HG03097 (cell line): Measurements from ENCODE around the gene LCP1.
"Not testable (repeated sequence)": the region's sequence is repeated elsewhere in the genome, so short reads cannot be mapped to it uniquely, and the experiment has no call there.

Source experiments
- ATAC-seq: cut with Tn5 transposase; IDR thresholded peaks from one replicate; pipeline ENCODE4 v1.9.1; 2021; ENCODE audit not compliant: unreplicated experiment, low FRiP score

The LCP1 gene

DNA sequence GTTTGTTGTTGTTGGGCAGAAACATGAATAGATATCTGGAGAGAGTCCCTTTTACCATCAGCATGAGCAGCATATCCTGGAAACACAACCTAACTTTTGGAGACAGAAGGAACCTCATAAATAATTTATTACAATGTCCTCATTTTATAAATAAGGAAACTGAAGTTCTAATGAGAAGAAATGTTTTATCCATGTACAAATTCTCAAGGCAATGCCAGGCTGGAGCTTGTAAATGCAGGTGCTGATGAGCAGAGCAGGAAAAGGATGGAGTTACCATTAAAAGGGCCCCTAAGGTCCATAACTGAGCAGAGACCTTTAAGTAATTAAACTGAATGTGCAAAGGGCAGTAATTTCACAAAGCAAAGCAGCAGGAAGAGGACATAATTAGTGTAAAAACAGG is 17.3 kb downstream of the LCP1 start:
- ATAC-seq, result no peak

DNA sequence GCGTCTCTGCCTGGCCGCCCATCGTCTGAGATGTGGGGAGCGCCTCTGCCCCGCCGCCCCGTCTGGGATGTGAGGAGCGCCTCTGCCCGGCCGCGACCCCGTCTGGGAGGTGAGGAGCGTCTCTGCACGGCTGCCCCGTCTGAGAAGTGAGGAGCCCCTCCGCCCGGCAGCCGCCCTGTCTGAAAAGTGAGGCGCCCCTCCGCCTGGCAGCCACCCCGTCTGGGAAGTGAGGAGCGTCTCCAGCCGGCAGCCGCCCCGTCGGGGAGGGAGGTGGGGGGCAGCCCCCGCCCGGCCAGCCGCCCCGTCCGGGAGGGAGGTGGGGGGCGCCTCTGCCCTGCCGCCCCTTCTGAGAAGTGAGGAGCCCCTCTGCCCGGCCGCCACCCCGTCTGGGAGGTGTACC is 19.2 kb downstream of the LCP1 start:
- ATAC-seq, result not testable (repeated sequence)

DNA sequence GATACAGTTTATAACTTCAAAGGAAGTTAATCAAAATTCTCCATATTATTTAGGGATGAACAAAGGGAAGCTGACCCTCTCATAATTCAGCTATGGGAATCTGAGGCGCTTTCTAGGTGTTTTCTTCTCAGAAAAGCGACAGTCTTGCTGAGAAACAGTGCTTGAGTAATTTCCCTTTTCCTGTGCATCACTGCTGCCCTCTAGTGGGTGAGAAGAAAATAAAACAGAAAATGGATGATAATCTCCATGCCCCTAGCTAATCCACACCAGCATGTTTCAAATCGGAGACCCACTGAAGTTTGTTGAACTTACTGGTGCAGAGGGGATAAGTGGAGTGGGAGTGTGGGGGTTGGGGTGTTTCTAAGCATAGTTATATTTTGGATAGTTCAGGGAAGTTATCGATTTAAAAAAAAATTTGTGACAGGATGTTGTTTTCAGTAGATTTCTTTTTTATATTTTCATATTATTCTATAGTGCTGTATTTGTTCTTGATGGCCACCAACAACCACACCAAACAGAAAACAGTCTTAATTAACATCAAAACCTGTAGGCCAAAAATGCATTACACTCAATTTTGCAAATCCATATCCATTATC is 21.4 kb downstream of the LCP1 start:
- ATAC-seq, result no peak

DNA sequence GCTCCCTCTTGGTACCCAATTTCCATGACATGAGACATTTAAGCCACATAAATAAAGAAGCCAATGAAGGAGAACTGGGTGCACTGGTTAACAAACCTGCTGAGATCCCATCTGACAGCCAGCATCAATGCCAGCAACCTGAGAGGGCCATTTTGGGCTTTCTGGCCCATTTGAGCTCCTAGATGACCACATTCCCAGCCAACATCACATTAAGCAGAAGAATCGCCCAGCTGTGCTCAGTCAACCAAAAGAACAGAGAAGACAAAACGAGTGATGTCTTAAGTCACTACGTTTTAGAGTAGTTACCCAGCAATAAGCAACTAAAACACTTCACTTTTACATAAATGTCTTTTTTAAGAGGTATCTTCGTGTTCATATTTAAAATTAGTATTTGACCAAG is 21.9 kb downstream of the LCP1 start:
- no peak for ATAC-seq

DNA sequence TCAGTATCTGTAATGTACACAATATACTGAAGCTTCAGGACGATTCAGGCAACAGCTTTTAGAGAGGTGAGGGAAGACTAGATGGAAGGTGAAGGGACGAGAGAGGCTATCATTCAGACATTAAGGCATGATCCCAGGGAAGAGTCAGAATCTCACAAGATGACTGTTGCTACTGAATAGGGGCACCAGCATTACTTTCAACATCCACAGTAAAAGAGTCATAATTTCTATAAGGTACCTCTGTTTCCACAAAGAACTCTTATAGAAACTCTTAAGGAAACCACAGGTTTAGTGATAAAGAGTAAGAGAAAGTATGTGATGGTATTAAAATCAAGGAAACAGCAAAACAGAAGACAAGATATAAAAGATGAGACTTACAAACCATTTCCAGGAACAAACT is 23.0 kb downstream of the LCP1 start:
- ATAC-seq, result no peak

DNA sequence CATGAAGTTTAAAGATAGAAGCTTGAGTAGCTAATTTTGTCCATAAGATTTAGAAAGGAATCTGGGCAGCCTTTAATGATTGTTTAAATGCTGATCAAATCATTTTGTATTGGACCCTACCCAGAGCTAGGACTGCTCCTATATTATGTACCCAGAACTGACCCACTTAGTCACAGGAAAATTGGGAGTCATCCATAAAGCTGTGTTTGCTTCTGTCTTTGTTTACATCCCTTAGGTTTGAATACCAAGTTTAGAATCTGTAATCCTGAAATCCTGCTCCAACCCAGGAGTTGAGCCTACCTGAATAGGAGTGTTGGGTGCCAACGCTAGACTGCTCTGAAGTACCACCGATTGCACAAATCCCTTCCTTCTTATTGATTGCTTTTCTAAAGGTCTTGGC is 23.8 kb downstream of the LCP1 start:
- ATAC-seq, result no peak

DNA sequence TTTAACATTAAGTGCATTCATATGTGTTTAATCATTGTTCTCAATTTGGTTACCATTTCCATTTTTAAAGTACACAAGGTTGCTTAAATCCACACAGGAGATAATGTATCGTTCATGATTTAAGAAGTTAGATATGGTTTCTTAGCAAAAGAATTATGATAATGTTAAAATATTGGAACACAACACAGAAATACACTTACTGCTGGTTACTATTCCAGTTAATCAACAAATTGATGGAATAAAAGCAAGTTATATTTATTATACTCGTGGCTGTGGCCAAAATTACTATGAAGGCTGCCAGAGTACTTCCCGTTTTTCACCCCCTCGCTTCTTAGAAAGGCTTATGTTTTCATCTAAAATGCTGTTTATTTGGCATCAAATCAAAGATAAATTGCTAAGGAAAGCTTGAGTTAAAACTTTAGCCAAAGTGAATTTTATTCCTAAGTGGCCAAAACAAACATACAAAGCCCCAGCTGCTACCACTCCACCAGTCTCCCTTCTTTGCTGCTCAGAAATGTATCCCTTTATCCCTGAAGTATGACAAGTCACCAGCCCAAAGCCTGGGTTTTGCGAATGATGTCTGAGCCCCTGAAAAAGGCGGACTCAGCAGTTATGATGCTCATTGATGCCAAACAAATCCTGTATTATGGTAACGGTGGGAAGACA is 27.7 kb downstream of the LCP1 start:
- ATAC-seq, result no peak

DNA sequence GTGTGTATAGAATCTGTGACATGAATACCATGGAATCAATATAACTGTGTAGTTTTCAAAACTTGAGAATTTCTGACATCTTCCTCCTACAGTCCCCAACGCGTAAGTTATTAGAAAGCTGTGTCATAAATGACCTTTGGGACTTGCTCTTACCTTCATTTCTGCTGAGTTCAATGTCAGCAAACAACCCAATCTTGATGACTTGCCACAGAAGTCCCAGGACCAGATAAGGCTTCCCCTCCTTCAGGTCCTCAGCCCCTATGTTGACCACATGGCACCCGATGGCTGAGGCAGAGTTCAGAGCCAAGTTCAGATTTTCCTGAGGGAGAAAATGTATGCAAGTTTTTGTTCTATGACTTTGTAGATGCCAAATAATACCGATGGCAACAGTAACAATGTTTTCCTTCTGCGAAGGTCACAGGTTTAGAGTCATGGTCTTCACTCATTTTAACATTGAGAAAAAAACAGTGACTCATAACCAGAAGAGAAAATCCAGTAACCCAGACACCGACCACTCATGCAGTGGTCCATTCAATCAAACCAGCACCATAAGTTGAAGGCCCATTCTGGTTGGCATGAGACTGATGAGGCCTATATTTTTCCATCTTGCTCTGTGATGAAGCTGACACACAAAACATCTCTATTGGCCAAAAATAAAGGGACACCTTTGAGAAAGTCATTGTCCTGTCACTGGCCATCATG is 29.2 kb downstream of the LCP1 start:
- ATAC-seq, result no peak

DNA sequence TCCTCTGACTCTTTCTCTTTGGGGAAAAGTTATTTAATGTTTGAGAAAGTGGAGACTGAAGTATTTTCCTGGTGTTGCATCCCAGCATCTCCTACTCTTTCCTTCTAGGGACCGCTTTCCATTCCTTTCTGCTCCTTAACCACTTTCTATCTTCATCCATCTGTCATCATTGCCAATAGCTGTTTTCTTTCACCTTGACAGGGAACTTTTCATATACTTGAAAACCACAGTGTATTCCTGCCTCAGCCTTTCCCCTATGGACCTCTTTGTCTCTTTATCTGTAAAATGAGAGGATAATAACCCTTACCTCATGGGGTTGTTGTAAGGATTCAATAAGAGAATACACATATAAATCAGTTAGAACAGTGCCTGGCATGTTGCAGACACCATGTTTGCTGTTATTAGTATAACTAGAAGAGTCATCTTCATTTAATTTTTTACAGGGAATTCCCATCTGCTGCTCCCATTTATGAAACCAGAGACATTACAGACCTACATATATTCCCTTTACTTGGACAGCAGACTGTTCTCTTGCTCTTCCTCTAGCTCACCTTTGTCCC is 31.8 kb downstream of the LCP1 start:
- no peak for ATAC-seq

DNA sequence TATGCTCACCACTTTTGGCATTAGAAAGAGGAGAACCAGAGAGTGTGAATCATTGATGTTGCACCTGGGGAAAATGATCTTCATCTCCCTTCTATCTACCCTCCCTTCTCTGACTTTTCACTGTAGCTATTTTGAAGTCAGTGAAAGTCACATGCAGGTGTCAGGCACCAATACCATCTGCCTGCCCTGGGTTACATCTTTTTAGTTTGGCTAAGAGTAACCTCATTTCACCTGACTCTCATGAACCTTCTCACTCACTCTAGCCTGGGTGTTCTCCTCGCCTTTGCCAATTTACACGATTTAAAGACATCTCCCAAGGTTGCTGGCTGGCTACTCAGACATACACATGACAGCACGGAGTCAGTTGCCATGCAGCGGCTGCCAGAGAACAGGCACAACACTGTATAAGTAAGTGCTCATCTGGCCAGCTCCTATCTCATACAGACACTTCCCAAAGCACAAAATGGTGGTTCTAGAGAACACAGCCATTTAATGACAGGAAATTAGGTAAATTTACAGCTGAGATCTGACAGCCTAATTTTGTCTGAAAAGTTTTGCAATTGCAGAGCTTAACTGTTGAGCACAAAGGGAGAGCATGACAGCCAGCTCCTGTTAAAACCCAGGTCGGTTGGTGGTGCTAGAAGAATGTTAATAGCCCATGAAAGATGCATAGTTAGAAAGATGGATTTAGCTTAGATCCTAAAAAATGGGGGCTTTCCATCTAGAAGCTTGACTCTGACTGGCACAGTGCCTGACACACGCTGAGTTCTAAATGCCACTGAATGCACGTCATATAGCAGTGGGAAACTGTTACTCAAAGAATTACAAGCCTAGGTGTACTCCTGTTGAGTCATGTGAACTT is 32.5 kb downstream of the LCP1 start:
- ATAC-seq, result no peak

DNA sequence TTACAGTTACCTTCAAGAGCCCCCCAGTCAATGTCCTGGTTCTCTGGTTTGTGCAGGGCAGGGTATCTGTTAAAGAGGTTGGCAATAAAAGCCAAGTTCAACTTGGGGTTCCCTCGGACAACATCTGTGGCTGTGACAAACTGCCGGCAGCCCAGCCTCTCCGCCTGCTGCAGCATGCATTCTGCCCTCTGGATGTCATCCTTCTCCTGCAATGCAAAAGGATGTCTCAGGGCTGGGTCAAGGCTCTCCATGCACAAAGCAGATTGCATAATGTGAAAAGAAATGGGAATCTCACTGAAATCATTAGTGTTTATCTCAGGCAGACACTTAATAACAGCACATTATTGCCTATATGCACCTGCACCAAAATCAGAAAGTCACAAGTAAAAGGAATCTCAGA is 35.1 kb downstream of the LCP1 start:
- ATAC-seq, result no peak

DNA sequence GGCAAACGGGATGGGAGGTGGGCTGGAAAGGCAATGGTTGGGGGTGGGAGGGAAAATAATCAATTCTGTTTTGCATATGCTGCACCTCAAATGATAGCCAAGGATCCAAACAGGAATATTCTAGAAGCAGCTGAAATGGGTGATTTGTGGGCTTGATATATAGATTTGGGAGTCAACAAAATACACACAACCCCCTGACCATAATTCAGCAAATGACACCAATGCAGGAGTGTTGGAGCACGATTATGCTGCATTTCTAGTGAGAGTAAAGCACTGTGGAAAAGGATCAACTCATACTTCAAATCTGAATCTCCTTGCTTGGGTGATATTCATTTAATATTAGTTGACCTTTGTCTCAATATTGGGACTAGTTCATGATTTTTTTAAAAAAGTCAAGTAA is 36.0 kb downstream of the LCP1 start:
- ATAC-seq, result no peak

DNA sequence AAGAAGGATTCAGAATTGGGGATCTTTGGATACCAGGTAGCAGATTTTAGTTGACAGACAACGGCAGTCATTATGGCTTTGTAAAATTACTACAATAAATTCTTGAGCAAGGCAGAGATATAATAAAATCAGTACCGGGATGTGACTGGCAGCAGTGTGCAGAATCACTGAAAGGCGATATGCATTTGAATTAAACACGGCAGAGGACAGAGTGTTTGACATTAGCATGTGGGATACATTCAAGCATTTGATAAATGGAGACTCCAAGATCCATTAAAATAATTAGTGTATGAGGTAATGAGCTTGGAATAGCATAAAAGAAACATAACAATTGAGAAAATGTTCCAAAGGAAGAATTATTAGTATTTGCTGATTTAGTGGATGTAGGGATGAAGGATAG is 36.8 kb downstream of the LCP1 start:
- no peak for ATAC-seq

DNA sequence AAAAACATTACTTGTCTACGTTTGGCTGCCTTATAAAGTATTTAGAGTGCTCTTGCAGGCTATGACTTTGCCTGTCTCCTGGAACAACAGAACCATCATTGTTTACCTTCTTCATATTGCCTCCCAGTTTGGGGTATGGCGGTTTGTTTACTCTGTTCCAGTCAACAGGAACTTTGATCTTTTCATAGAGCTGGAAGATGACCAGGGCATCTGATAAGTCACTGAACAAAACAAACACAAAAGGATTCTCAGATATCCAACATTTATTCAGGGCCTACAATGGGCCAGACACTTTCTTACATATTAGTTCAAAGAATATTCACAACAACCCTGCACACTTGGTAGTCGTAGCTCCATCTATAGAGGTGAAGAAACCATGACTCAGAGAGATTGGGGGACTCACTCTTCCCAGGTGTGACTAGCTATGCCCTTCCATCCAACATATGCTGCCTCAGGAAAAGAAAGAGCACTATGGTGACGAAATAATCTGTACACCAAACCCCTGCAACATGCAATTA is 38.7 kb downstream of the LCP1 start:
- ATAC-seq, result no peak

DNA sequence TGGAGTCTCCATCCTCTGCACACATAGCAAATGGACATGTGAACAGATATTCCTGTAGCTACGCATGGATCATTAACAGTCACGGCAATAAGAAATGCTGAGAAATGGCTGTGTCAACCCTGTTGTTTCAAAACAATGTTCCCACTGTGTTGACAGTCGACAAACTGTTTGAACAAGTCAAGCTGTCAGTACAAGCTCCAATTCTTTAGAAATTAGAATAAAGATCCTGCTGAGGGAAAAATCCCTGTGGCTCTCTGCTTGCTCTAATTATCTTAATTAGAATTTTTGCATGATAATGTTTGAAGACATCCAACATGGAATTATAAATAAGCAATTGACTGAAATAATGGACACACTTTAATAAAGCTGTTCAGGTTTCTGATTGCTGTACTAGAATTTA is 39.2 kb downstream of the LCP1 start:
- ATAC-seq, result no peak

DNA sequence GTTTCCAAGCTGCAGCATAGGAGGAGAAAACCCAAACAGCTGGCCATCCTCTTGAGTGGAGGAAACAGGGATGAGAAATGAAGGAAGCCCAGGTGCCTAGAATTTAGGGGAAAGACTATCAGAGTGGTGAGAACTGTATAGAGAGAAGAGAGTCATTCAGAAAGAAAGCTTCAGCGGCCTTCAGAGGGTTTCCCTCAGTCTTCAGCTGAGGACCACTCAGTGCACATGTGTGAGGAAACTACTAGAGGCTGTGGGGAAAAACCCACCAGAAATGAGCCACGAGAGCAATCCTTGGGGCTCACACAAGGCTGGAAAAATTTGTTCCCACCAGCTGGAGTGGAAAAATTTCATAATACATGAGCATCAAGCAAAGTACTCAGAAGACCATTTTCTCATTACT is 41.9 kb downstream of the LCP1 start:
- no peak for ATAC-seq

DNA sequence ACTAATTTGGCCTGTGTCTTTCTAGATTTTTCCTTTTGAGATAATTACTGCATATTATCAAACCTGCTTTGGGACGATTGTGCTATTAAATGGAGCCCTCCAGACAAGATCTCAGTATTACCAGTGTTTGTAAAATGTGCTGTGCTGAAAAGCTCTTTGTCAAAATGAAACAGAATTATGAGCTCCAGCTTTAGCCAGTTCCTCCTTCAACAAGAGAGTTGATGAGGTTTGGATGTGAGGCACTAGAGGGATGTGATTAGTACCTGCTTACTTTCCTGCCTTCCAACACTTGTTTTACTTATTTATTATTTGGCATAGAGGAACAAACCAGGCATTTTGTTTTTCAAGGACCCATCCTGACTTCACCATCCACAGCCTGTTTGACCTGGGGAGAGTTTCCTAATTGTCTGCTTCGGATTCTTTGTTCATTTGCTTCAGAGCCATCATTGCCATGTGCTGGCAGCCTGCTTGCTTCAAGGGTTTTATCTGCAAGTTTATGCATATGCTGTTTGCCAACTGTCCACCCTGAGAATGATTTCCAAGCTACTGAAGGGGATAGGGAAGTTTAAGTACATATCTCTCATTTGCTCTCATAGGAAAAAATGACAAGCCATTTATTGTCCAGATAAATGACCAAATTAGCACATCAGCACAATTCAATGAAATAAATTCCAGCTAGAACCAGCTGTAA is 44.2 kb downstream of the LCP1 start:
- no peak for ATAC-seq

DNA sequence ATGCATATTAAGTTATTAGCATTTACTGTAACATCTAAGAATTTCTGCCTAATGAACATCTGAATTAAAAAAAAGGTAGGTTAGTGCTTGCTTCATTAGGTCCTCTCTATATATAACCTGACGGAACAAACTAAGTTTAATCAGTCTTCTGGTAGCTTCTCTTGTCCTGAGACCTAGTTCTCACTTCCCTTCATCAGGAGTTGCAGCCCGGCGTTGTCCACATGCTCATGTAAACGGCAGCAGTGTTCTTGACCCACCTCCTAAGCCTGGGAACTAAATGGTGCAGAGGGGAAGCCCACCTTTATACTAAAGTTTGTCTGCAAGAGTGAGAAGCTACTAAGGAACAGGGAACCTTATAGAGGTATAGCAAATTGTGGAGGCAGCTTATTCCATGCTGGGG is 45.3 kb downstream of the LCP1 start:
- ATAC-seq, result no peak

DNA sequence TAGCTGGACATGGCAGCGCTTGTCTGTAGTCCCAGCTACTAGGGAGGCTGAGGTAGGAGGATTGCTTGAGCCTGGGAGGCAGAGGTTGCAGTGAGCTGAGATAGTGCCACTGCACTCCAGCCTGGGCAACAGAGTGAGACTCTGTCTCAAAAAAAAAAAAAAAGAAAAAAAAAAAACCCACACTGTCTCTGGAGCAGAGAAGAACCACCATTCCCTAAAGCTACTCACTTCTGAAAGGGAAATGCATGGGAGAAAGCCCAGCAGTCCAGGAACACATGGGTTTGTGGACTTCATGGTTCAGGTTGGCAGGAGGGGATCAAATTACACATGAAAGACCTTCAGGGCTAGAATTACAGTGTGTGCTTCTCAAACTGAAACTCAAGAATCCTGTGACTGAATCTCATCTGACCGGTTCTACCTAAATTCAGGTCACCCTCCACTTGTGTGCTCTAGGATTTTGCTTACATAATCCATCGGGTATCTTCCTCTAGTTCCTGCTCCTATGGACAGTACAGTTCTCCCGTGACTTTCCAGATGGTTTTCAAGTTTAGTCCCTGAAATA is 46.9 kb downstream of the LCP1 start:
- no peak for ATAC-seq

DNA sequence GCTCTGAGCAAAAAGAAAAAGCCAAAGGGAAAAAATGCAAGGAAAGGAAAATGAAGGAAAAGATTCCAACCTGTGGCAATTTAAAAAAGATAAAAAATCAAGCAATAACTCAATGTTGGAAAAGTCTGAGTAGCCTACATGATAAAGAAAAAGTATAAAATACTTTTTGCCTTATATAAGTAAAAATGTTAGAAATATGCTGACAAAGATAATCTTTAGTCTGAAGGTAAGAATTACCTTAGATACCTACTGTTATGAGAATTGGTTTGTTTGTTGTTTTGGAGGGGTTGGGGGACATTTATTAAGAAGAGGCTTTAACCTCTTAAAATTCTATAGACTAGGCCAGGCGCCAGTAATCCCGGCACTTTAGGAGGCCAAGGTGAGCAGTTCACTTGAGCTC is 47.5 kb downstream of the LCP1 start:
- ATAC-seq, result no peak
